Measurements from ENCODE around the gene LDLRAD4.

Gene LDLRAD4

GRCh38 chr18:13416208-13416607 lies 197.6 kb downstream of the LDLRAD4 start:
- no peak for DNase-seq

- no peak for DNase-seq
Measured at GRCh38 chr18:13416848-13417247, 198.3 kb downstream of the LDLRAD4 start.

GRCh38 chr18:13418013-13418710 lies 199.6 kb downstream of the LDLRAD4 start:
- no peak for DNase-seq

GRCh38 chr18:13420969-13421686 lies 202.6 kb downstream of the LDLRAD4 start:
- no peak for DNase-seq

GRCh38 chr18:13422541-13423147 lies 204.1 kb downstream of the LDLRAD4 start:
- no peak for DNase-seq

GRCh38 chr18:13423352-13423751 lies 204.8 kb downstream of the LDLRAD4 start:
- no peak for DNase-seq

- no peak for DNase-seq
Measured at GRCh38 chr18:13424363-13424762, 205.8 kb downstream of the LDLRAD4 start.

- peak in 1 of 2 donors; percentile 13 for DNase-seq
Measured at GRCh38 chr18:13425357-13426091, 207.0 kb downstream of the LDLRAD4 start.

GRCh38 chr18:13427354-13427753 lies 208.8 kb downstream of the LDLRAD4 start:
- DNase-seq, result no peak

GRCh38 chr18:13428319-13428718 lies 209.8 kb downstream of the LDLRAD4 start:
- no peak for DNase-seq

- no peak for DNase-seq
Measured at GRCh38 chr18:13429016-13429415, 210.5 kb downstream of the LDLRAD4 start.

- no peak for DNase-seq
Measured at GRCh38 chr18:13429884-13430510, 211.4 kb downstream of the LDLRAD4 start.

GRCh38 chr18:13430663-13431062 lies 212.1 kb downstream of the LDLRAD4 start:
- DNase-seq, result no peak

- DNase-seq, result no peak
Measured at GRCh38 chr18:13431886-13432285, 213.3 kb downstream of the LDLRAD4 start.

GRCh38 chr18:13433125-13433524 lies 214.6 kb downstream of the LDLRAD4 start:
- DNase-seq, result no peak

GRCh38 chr18:13433685-13434084 lies 215.1 kb downstream of the LDLRAD4 start:
- DNase-seq, result no peak

- no peak for DNase-seq
Measured at GRCh38 chr18:13434854-13435253, 216.3 kb downstream of the LDLRAD4 start.

- DNase-seq, result peak in 1 of 2 donors; percentile 35
Measured at GRCh38 chr18:13435586-13436333, 217.2 kb downstream of the LDLRAD4 start.

GRCh38 chr18:13436576-13436975 lies 218.0 kb downstream of the LDLRAD4 start:
- peak; percentile 43 to 49 for DNase-seq

- DNase-seq, result peak in 1 of 2 donors; percentile 12
Measured at GRCh38 chr18:13437034-13437433, 218.5 kb downstream of the LDLRAD4 start.

GRCh38 chr18:13437796-13438506 lies 219.4 kb downstream of the LDLRAD4 start:
- DNase-seq, result peak; percentile 55

Data from activated CD4-positive, alpha-beta T cell treated with anti-CD3 and anti-CD28 coated beads for 4 hours (primary cell).